Thoracic aorta (tissue), 2 donors: ENCODE data around the gene ANO5. TPM values are rescaled to one million over a fixed set of nuclear protein-coding genes. Genes with fewer than 3 reads are reported as not detected.

Experiments
- ATAC-seq: fragments of 150-250 bp; one replicate; pipeline ENCODE4 v1.8.0; 2017; ENCODE audit warnings: low read depth; ENCODE audit not compliant: insufficient number of reproducible peaks, low FRiP score
- DNase-seq: peaks from one replicate; pipeline ENCODE4 v3.0.0-alpha.2; 2020; ENCODE audit warnings: low spot score
- H3K27ac ChIP-seq, 2 donors: fragments of 200-600 bp; sonication (generic); 1 replicate in 1 of 2; 2 replicates in 1 of 2; pipeline ENCODE4 v1.5.1; 2016; ENCODE audit warnings: mild to moderate bottlenecking in 2 of 2, moderate library complexity in 2 of 2
- H3K27me3 ChIP-seq: fragments of 200-600 bp; sonication (generic); replicated peaks from 2 replicates; pipeline ENCODE4 v1.6.0; 2016; ENCODE audit warnings: mild to moderate bottlenecking; ENCODE audit not compliant: insufficient read depth
- H3K36me3 ChIP-seq: fragments of 200-600 bp; sonication (generic); one replicate; pipeline ENCODE4 v1.5.1; 2016
- H3K4me1 ChIP-seq, 2 donors: fragments of 200-600 bp; sonication (generic); 1 replicate in 1 of 2; 2 replicates in 1 of 2; pipeline versions ENCODE4 v1.5.1 to v1.6.0; 2016; ENCODE audit warnings: low read depth in 2 of 2, mild to moderate bottlenecking in 1 of 2; ENCODE audit not compliant: control insufficient read depth in 1 of 2
- H3K4me3 ChIP-seq: fragments of 200-600 bp; sonication (generic); 2 replicates; pipeline ENCODE4 v1.5.1; 2016; ENCODE audit warnings: mild to moderate bottlenecking
- H3K9me3 ChIP-seq: fragments of 200-600 bp; sonication (generic); 2 replicates; pipeline ENCODE4 v1.5.1; 2016
- CTCF ChIP-seq: fragments of 200-600 bp; sonication (generic); IDR thresholded peaks from one replicate; pipeline ENCODE4 v1.5.1; 2019; ENCODE audit warnings: antibody characterized with exemption
- total RNA-seq, 2 donors: library from RNA; depleted of rRNA; stranded (reverse); fragments of >200 nt; gene quantifications; one replicate each; pipeline versions ENCODE4 v1.1.0 to v1.2.3, GENCODE V29; 2016

Gene ANO5
- total RNA-seq, 2 donors from 2014 or later = 6.5 to 7.9 TPM

- Histone ChIP-seq H3K27me3 (no peaks in the 10 kb centered on the region), H3K4me3 (no peak overlapping the region), H3K4me1 (no peaks in the 10 kb centered on the region), H3K27ac (no peak overlapping the region), H3K36me3 (no peaks in the 10 kb centered on the region), H3K9me3 (no peaks in the 10 kb centered on the region)
- DNase-seq (no peak), ATAC-seq (no peak)
- TF ChIP-seq CTCF = no peak
These were observed 15.7 kb upstream of the ANO5 start for GRCh38 chr11:22177186-22177585.

GRCh38 chr11:22179626-22180025, 13.3 kb upstream of the ANO5 start:
- Histone ChIP-seq H3K9me3 (no peaks in the 10 kb centered on the region), H3K4me3 (no peak overlapping the region), H3K4me1 (no peaks in the 10 kb centered on the region), H3K27ac (no peak overlapping the region), H3K36me3 (no peaks in the 10 kb centered on the region), H3K27me3 (no peaks in the 10 kb centered on the region)
- DNase-seq = no peak
- no peak for TF ChIP-seq CTCF
- ATAC-seq = no peak

- Histone ChIP-seq H3K4me3 (no peak overlapping the region), H3K36me3 (no peaks in the 10 kb centered on the region), H3K9me3 (no peaks in the 10 kb centered on the region), H3K27me3 (no peaks in the 10 kb centered on the region), H3K27ac (no peak overlapping the region), H3K4me1 (no peaks in the 10 kb centered on the region)
- DNase-seq (no peak), ATAC-seq (no peak)
- no peak for TF ChIP-seq CTCF
These were observed 12.8 kb upstream of the ANO5 start for GRCh38 chr11:22180131-22180530.

GRCh38 chr11:22189660-22190059, 3.2 kb upstream of the ANO5 start:
- peaks cover 6 to 13% of the 10 kb centered on the region in 2 donors for H3K4me1 ChIP-seq
- TF ChIP-seq CTCF = no peak
- H3K4me3 ChIP-seq = no peak overlapping the region
- no peaks in the 10 kb centered on the region for H3K9me3 ChIP-seq
- no peak overlapping the region for H3K27ac ChIP-seq
- no peaks in the 10 kb centered on the region for H3K27me3 ChIP-seq
- DNase-seq (no peak), ATAC-seq (no peak)
- H3K36me3 ChIP-seq = no peaks in the 10 kb centered on the region

GRCh38 chr11:22190827-22191463, 1.9 kb upstream of the ANO5 start:
- Histone ChIP-seq H3K36me3 (no peaks in the 10 kb centered on the region), H3K27ac (no peak overlapping the region), H3K9me3 (no peaks in the 10 kb centered on the region), H3K27me3 (no peaks in the 10 kb centered on the region), H3K4me1 (peaks cover 6 to 17% of the 10 kb centered on the region in 2 donors), H3K4me3 (no peak overlapping the region)
- ATAC-seq (no peak), DNase-seq (no peak)
- TF ChIP-seq CTCF = no peak
